GM19238 (cell line): ENCODE measurements around the gene SIRPD.
"Not testable (repeated sequence)": the region's sequence is repeated elsewhere in the genome, so short reads cannot be mapped to it uniquely, and the experiment has no call there.

Experiments used
- DNase-seq: peaks from one replicate; pipeline ENCODE4 v3.0.0; 2011; ENCODE audit warnings: low spot score; ENCODE audit not compliant: insufficient read length

Gene SIRPD

GRCh38 chr20:1497371-1497770, 60.1 kb downstream of the SIRPD start:
- not testable (repeated sequence) for DNase-seq

GRCh38 chr20:1496930-1497329, 60.6 kb downstream of the SIRPD start:
- DNase-seq: no peak

GRCh38 chr20:1494436-1494835, 63.1 kb downstream of the SIRPD start:
- DNase-seq: no peak

- DNase-seq: no peak
Observed at GRCh38 chr20:1493536-1493935, 64.0 kb downstream of the SIRPD start.

- DNase-seq: no peak
Observed at GRCh38 chr20:1491860-1492642, 65.5 kb downstream of the SIRPD start.

GRCh38 chr20:1491281-1491840, 66.1 kb downstream of the SIRPD start, which contains the start of gene SIRPB2:
TSS of gene SIRPB2 (minus strand) at chr20:1491420. CDS start at chr20:1491359, 61 bp downstream.
- DNase-seq: no peak

GRCh38 chr20:1490643-1491195, 66.8 kb downstream of the SIRPD start:
- DNase-seq: no peak

GRCh38 chr20:1489764-1490436, 67.6 kb downstream of the SIRPD start:
- DNase-seq: no peak

- DNase-seq: no peak
Observed at GRCh38 chr20:1489325-1489724, 68.2 kb downstream of the SIRPD start.

GRCh38 chr20:1486566-1486965, 70.9 kb downstream of the SIRPD start:
- DNase-seq: no peak

- no peak for DNase-seq
Observed at GRCh38 chr20:1484438-1485116, 72.9 kb downstream of the SIRPD start.
